Left kidney (tissue), 8 donors: ENCODE measurements around the gene CCDC33. TPM values are rescaled to one million over a fixed set of nuclear protein-coding genes. Genes with fewer than 3 reads are reported as not detected.

ENCODE experiments used
- DNase-seq: peaks from one replicate; pipeline ENCODE4 v3.0.0-alpha.2; 2013
- long read RNA-seq, 8 donors: transcript quantifications; one replicate each; lab custom pipeline, GENCODE V29; 2026
- polyA plus RNA-seq: library from polyadenylated mRNA; unstranded; fragments of 120-200 nt; gene quantifications from one replicate; pipeline ENCODE4 v1.2.1, GENCODE V29; 2013; ENCODE audit not compliant: insufficient read length

CCDC33 gene
- polyA plus RNA-seq, result 9.0 TPM
- long read RNA-seq, donor 1, partial matches to known transcripts, result 0 of 1 reads
- long read RNA-seq, donor 1, other reads (novel, unspliced or antisense), result 0 of 1 reads
- long read RNA-seq, donor 2, partial matches to known transcripts, result 0 of 1 reads
- long read RNA-seq, donor 2, other reads (novel, unspliced or antisense), result 0 of 1 reads
- long read RNA-seq, donor 3, result 0 reads
- long read RNA-seq, donor 4, result 0 reads
- long read RNA-seq, donor 5, partial matches to known transcripts, result 0 of 1 reads
- long read RNA-seq, donor 5, other reads (novel, unspliced or antisense), result 0 of 1 reads
- long read RNA-seq, donor 6, result 0 reads
- long read RNA-seq, donor 7, result 0 reads
- long read RNA-seq, donor 8, result 0 reads

DNA sequence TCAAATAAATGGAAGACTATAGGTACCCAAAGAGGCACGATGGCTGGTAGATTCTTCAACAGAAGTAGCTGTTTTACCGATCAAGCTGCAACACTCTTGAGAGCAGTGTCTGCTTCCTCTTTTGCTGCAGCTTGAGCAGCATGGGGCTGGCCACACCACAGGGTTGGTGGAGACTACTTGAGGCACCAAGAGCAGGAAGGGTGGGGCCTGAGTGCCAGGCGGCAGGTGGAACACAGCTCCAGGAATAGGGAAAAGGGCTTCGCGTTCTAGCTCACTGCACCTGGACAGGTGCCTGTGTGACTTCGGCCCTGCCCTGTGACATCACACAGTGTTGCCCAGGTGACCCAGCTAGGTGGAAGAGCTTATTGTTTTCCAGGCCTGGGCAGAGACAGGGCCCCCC is at the start of gene CCDC33:
TSS of gene CCDC33 (plus strand) at position 365 of the 400 bp plus-strand sequence. CDS start 394 bp downstream, outside the sequence.
- DNase-seq, result no peak

DNA sequence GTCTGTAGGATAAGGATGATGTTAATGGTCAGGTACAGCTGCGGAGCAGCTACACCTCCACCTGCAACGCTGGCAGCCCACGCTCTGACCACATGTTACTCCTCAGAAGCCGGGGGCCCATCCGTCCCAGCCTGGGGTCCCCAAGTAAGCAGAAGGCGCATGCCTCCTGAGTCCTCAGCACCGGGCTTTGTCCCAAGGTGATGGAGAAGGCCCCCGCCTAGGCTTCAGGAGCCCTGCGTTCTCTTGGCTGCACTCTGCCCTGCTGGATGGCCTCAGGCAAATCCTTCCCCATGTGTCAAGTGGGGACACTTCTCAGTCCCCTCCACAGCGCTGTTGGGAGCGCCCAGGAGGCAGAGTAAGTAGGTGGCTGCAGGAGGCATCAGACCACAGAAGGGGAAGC is 47.9 kb upstream of the CCDC33 start:
- DNase-seq, result no peak

DNA sequence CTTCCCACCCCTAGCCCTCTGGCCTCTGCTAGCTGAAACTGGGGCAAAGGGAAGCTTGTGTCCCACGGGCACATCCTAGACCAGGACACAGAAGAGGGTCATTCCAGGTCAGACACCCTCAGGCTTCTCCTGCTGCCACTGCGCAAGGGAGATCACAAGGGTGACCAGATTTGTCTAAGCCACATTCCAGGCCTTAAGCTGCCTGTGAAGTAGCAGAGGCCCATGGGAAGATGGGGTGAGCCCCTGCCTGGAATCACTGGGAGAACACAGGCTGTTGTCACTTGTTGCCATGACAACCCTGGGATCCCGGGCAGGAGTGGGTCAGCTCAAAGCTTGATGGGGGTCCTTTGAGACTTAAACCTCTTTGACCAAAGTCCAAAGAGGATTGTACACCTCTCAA is 44.3 kb upstream of the CCDC33 start:
- no peak for DNase-seq

DNA sequence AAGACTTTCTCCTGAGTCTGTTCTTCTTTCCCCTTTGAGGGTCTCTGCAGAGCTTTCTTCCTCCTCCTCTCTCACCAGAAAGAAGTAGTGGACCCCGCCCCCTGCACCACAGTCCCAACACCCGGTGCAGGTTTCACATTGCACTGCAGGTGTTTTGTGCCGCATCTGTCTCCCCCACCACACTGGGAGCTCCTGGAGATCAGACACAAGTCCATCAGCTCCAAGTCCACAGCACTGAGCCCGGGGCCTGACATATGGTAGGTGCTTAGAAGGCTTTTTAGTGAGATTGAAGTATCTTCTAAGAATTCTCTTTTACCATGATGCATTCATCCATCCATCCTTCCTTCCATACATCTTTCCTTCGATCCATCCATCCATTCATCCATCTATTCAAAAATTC is 43.4 kb upstream of the CCDC33 start:
- no peak for DNase-seq

DNA sequence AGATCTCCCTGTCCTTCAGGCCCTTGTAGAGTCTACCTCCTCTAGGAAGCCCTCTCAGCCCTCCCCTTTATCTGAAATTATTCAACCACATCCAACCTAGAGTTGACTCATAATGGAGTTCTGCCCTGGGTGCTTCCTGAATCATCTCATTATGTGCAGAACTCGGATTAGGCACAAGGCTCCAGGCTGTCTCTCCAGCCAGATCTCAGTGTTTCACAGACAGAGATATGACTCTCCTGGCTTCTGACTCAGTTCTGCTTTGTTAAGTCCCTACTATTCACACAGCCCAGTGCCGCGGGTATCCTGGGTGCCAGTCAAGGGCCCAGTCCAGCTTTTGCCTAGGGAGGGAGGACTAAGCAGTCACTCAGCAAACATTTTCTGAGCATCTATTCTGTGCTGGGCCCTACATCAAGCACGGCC is 42.8 kb upstream of the CCDC33 start:
- no peak for DNase-seq

DNA sequence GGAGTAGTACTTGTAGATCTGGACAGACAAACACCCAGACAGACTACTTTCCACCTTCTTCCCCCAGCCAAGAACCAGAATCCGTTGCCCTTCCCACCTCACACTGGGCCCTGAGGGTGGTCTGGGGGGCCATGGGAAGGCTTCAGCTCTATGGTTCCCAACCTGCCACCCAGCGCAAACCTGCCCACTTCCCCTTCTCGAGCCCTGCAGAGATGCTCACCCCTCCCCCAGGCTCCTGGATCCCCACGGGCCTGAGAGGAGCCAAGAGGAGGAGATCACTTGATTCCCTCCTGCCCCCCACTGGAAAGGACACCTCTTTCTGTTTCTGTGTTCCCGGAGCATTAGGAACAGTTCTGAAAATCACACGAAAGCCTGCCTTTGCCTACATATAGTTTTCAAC is 42.2 kb upstream of the CCDC33 start:
- DNase-seq, result no peak

DNA sequence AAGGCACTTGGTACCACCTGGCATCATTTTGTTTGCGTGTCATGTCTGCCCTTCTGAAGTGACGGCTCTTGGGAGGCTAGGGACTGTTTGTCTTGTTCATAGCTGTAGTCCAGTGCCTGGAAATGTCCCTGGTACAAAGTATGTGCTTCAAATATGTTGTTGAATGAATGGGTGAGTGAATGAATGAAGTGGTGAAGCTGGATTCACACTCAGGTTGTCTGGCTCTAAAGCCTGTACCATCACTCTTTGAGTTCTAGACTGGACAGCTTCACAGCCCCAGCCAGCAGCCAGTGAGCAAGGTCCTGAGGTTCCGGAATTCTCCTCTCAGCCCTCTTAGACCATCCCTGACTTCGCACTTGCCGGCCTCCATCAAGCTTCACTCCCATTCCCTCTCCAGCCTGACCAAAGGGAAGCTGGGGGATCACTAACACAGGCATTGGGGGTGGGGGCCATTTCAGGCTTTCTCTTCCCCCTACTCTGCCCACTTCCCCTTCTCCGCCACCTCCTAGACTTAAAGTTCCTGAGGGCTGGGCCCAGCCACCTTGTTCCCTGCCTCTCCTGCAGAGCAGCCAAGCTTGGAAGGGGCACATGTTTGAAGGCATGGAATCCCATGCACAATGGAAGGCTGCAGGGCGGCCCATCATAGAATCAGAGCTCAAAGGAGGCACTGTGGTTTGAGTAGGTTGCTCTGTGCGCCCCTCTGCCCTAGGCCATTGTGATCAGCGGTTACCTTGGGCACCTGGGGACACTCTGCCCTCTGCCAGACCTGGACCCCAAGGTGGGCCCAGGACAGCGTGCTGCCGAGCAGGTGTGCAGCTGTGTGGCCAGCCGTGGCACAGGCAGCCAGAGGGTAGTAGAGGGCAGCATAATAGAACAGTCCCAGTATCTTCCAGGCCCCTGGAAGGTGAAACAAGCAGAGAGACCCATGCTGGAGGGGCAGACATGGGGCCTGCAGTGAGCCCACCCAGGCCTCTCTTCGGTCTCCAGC is 41.3 kb upstream of the CCDC33 start:
- no peak for DNase-seq

DNA sequence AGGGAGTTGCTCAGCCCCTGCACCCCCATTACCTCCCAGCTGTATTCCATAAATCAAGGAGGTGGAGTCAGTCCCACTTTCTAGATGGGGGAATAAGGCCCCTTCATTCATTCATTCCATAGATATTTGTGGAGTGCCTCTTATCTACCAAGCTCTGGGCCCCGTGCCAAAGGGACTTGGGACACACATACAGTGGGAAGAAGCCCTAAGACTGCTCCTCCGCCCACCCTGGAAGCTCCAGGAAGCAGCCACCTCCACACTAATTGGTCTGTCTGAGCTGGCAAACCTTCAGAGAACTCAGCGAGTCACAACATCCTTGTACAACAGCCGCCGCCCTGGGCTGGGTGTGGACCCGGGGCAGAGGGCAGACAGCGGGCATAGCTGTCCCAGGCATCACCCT is 40.0 kb upstream of the CCDC33 start:
- DNase-seq, result no peak

DNA sequence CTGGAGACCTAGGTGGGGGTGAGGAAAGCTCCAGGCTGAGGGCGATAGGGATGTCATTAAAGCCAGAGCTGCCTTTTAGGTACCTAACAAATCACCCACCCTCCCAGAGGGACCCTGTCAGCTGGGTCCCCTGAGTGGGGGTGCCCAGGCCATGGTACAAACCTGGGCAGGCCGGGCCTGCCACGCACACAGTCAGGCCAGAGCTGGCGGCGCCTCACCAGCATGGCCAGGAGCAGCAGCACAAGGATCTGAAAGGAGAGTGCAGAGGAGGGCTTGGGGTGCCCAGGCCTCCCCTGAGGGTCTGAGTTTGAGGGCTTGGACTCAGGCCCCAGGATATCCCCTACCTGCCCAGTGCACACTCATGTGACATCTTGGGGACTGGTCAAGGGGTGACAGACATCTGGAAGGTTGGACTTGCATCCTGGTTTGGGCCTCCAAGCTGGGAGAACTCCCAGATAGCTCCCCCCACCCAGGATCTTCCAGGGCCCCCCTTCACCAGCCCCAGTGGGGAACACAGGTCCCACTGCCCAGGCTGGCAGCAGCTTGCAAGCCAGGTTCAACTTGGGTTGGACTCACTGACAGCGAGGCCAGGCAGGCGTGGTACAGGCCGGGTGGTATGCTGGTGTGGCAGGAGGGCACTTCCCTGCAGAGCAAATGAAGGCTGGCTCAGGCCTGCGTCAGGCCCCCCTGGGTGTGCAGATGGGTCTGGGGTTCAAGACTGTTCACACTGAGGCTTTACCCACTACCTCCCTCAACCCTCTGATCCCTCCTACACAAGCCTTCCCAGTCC is 38.8 kb upstream of the CCDC33 start:
- no peak for DNase-seq

DNA sequence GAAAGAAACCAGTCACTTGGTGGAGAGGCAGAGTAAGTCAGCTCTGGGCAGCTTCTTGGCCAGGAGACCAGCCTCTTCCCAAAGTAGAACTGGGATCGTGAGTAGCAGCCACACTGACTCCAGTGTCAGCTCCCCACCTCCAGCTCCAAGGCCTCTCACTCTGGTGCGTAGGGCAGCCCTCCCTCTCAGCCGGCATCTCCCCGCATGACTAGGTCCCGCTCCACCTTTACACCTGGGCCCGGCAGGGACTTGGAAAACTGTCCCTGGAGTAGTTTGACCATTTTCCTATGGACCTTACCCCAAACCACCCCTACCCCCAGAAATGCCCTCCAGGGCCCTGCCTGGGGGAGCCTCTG is 36.9 kb upstream of the CCDC33 start:
- DNase-seq, result no peak

DNA sequence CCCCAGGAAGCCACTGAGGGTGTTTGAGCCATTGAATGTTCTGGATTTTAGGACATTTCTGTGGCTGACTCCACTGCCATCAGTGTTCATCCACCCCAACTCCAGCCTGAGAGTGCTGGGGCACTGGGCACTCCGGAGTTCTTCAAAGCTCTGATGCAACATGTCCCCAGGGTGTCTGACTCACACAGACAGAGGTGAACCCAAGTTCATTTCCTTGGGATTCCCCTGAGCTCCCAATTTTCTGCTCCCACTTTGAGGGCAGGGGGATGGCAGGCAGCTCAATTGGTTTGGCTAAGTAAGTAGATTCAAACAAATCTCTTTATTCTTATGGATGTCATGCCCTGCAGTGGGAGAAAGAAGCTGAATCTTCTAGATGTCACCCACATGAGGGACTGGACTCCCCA is 35.7 kb upstream of the CCDC33 start:
- no peak for DNase-seq

DNA sequence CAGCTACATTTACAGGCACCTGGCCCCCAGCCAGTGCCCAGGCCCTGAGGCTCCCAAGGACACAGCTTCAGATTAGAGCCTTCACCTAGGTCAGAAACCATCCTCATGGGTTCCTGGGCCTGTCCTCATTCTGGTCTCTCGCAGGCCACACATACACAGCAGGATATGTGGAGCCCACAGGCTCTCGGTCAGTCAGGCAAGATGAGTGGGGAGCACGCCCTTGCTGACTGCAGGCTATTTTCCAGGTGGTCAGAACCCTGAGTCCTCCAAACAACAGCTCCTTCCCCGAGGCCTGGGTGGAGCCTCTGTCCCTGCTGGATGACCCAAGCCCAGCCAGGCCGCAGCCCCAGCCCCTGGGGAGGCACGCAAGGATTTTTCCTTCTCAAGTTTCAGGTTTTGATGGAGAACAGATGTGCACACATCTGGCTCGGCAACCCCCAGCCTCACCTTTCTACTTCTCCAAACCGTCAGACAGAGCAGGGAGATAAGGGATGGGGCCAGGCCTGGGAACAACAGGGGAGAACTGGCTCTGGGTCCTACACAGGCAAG is 35.2 kb upstream of the CCDC33 start:
- DNase-seq, result no peak

DNA sequence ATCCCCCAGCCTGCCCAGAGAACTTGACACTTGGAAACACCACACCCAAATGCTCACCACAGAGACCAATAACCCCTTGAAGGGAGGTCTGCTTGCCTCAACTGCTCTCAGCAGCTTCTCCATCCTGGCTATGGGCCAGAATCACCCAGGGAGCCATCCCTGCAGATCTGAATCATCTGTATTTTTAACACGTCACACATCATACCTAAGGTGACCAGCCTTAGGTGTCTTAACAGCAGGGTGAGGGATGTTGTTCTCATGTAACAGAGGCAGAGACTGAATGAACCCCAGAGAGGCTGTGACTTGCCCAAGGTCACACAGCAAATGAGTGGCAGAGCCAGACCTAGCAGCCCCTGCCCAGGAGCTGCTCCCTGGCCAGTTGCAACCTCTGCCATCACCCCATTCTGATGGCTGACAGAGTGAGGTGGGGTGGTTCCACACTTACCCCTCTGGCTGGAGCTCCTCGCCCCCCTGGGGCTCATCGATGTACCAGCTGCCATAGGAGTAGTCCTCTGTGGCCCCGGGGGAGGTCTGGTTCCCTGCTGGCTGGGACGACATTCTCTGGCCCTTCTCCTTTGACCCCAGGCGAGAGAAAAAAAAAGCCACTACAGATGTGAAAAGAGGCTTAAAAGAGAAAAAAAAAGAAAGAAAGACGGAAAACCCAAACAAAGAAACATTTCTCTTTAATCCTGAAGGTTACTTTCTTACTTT is 34.3 kb upstream of the CCDC33 start:
- no peak for DNase-seq

DNA sequence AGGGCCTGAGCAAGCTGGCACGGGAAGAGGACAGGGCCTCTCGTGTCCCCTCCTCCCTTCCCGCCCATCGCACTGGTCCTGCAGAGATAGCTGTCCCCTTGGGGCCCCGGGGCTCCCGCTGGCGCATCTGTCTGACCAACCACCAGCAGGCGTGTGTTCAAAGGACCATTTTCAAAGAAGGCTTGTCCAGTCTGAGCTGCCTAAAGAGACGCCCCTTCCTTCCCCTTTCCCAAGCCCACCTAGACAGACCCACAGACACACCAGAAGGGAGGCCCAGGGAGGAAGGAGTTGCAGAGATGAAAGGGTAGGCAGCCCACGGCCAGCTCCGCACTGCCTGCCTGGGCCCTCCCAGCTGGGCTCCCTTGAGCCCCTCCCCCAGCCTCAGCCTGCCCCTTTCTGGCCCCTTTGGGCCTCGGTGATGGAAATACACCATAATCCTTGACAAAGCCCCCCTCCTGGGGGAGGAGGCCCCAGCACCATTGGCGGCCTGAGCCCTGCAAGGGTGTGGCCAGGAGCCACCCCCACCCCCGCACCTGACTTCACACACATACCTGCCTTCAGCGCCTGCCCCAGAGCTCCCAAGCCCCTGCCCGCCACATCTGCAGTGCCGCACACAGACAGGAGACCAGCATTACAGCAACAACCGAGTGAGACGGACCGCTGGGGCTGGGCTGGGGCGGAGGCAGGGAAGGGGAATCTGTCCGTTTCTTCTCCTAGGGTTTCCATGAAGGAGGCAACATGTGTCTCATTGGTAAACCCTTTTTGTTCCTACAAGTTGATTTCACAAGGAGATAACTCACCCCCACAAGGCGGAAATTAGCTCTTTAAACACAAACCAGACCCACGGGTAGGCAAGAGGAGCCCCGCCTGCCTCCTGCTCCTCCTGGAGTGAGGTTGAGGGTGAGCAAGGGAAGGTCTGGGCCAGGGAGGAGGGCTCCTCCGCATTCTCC is 33.4 kb upstream of the CCDC33 start, which contains the start of gene STRA6:
TSS of gene STRA6 (minus strand) at position 336 of the 950 bp plus-strand sequence. CDS start 520 bp downstream, outside the sequence.
- no peak for DNase-seq

DNA sequence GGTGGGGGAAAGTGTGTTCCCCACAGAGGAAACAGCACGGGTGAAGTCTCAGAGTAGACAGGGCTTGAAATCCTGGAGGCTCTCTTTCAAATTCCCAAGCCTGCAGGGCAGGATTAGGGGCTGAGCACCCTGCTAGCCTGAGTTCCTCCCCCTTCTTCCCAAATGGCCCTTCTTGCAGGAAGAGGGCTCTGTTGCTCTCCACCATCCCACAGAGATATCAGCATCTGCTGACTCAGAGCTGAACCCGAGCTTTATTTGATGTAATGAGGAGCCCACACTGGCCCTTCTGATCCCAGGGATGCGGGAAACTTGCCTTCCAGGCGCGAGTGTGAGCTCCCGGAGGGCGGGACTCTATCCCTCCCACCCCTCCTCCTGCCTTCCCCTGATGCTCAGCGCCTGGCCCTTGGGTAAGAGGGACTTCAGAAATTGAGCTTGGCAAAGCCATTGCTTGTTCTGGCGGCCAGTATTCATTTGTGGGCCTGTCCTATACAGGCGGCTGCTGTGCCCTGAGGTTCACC is 32.2 kb upstream of the CCDC33 start:
- no peak for DNase-seq

DNA sequence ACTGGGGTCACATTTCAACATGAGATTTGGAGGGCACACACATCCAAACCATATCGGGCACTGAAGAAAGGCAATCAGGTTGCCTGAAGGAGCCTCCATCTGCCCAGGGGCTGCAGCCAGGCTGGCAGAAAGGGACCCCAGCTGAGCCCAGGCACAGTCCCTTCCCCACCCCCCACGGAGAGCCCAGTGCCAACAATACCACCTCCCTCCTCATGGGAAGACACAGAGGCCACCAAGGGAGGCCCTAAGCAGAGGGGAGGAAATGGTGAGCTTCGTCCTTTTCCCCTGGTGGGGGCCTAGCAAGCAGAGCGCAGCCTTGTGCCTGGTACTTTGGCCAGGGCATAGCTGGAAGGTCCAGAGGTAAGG is 30.6 kb upstream of the CCDC33 start:
- DNase-seq, result no peak

DNA sequence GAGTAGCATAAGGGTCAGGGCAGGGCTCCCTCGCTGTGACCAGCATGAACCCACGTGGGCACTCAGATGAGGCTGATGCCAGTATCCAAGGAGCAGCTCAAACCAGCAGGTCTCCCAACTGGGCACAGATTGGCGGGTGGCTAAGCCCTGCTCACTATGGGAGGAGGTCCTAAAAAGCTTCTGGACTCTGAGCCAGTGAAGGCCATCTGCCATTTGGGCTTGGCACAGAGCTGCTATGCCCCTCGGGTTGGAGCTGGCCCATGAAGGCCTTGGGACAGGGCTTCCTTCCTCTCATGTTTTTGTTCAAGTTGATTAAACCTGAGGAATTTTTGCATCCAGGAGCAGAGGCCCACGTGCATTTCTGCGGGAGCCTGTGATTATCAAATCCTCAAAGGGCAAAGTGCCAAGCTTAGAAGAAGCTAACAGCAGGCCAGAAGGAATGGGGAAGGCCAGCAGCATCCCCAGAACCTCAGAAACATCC is 29.3 kb upstream of the CCDC33 start:
- DNase-seq, result no peak

DNA sequence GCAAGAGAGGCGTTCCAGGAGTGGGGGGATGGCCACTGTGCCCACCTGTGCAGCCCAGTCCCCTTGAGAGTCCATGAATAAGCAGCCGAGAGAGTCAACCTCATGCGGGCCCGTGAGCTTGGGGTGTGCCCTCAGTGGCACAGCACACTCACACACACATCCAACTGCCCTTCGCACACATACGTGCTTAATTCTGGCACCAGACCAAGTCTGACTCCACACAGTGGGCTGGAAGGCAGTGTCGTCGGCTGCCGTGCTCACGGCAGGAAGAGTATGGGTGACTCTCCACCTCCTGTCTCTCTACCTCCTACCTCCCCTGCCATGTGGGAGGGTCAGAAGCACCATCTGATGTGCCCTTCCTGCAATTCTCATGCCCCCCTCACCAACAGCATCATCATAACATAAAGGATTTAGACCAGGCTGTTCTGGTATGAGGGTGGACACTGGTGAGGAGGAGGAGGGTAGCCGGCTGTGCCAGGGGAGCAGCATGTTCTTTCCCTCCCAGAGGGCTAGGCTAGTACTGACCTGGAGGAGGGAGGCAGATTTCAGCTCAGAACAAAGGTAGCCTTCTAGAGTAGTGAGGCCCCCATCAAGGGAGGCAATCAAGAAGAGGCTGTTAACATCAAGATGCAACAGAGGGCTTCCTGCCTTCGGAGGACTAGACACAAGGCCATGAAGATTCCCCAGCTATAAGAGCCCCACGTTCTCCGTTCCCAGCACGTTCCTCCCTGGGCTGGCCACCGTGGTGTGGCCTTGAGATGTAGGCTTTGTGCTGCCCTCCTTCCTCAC is 28.3 kb upstream of the CCDC33 start:
- DNase-seq, result no peak

DNA sequence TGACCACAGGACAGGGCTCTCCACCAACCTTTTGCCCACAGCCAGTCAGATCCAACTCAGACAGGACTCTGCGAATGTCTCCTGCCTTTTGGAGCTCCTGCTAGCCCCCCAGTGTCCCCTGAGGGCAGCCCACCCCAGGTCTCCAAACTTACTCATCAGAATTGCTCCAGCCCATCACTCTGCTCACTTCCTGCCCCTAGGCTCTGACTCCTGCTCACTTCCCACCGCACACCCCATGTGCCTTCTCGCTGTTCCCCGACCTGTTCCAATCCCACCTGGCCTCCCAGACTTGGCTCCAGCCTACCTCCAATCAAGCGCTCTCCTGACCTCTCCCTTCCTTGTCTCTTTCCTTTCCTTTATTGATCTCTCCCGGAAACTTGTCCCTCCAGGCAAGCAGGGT is 27.6 kb upstream of the CCDC33 start:
- DNase-seq, result no peak
